PC-3 (cell line): ENCODE data around the gene PRKCE. TPM values are rescaled to one million over a fixed set of nuclear protein-coding genes. Genes with fewer than 3 reads are reported as not detected.

ENCODE experiments used
- ATAC-seq: fragments of 200-7000 bp; cut with Tn5 transposase; 2 replicates; pipeline ENCODE4 v1.9.1; 2020; ENCODE audit warnings: mild to moderate bottlenecking, moderate library complexity
- BruUV-seq: library from RNA; stranded (reverse); fragments of 400-500 nt; replicated peaks from 2 replicates; lab custom pipeline; 2021; lab: Mats Ljungman, UMichigan
- CTCF ChIA-PET: fragments of 300-600 bp; sonication (Branson Sonifier 250); formaldehyde crosslinking; loops from one replicate; lab custom pipeline; 2022; ENCODE audit warnings: antibody characterized with exemption; lab: Charles Lee
- POLR2A ChIA-PET: fragments of 300-600 bp; sonication (Branson Sonifier 250); formaldehyde crosslinking; loops from one replicate; lab custom pipeline; 2022; ENCODE audit warnings: antibody characterized with exemption; ENCODE audit not compliant: unreplicated experiment; lab: Charles Lee
- DNase-seq: peaks from one replicate; pipeline ENCODE4 v3.0.0-alpha.2; 2015
- H2AFZ ChIP-seq: fragments of 300-600 bp; sonication (generic); 2 replicates; pipeline ENCODE4 v1.6.0; 2016; ENCODE audit warnings: antibody characterized with exemption, low read length
- H3F3A ChIP-seq: fragments of 300-600 bp; sonication (generic); one replicate; pipeline ENCODE4 v1.6.0; 2017; ENCODE audit warnings: antibody characterized with exemption, low read length, control low read depth, mild to moderate bottlenecking; ENCODE audit not compliant: unreplicated experiment
- H3K27ac ChIP-seq: fragments of 300-600 bp; sonication (generic); 2 replicates; pipeline ENCODE4 v1.5.1; 2016; ENCODE audit warnings: mild to moderate bottlenecking, low read length
- H3K27me3 ChIP-seq: fragments of 300-600 bp; sonication (generic); 2 replicates; pipeline ENCODE4 v1.6.1; 2016; ENCODE audit warnings: low read length, mixed read lengths
- H3K36me3 ChIP-seq: fragments of 300-600 bp; sonication (generic); 2 replicates; pipeline ENCODE4 v1.6.1; 2016; ENCODE audit warnings: low read depth, mixed run types, low read length, mixed read lengths
- H3K4me1 ChIP-seq: fragments of 300-600 bp; sonication (generic); 2 replicates; pipeline ENCODE4 v1.5.1; 2016; ENCODE audit warnings: low read length; ENCODE audit not compliant: insufficient read depth
- H3K4me2 ChIP-seq: fragments of 300-600 bp; sonication (generic); 2 replicates; pipeline ENCODE4 v1.6.0; 2016; ENCODE audit warnings: low read length
- H3K4me3 ChIP-seq: fragments of 300-600 bp; sonication (generic); 2 replicates; pipeline ENCODE4 v1.5.1; 2016; ENCODE audit warnings: mild to moderate bottlenecking, low read length, mixed read lengths
- H3K79me2 ChIP-seq: fragments of 300-600 bp; sonication (generic); 2 replicates; pipeline ENCODE4 v1.6.1; 2017; ENCODE audit warnings: low read length, mixed read lengths
- H3K9ac ChIP-seq: fragments of 300-600 bp; sonication (generic); 2 replicates; pipeline ENCODE4 v1.6.0; 2016; ENCODE audit warnings: mild to moderate bottlenecking, low read length
- H3K9me2 ChIP-seq: fragments of 300-600 bp; sonication (generic); replicated peaks from 2 replicates; pipeline ENCODE4 v1.6.1; 2016; ENCODE audit warnings: mixed run types, low read length, mixed read lengths
- H3K9me3 ChIP-seq: fragments of 300-600 bp; sonication (generic); 2 replicates; pipeline ENCODE4 v1.6.1; 2016; ENCODE audit warnings: low read length, mixed read lengths
- H4K20me1 ChIP-seq: fragments of 300-600 bp; sonication (generic); 2 replicates; pipeline ENCODE4 v1.6.1; 2016; ENCODE audit warnings: low read length, mixed read lengths
- EZH2 ChIP-seq: fragments of 300-600 bp; sonication (generic); IDR thresholded peaks from one replicate; pipeline ENCODE4 v1.6.1; 2017; ENCODE audit warnings: antibody characterized with exemption, mild to moderate bottlenecking, low read length; ENCODE audit not compliant: unreplicated experiment
- EZH2phosphoT487 ChIP-seq: fragments of 300-600 bp; sonication (generic); IDR thresholded peaks from 2 replicates; pipeline ENCODE4 v1.6.1; 2018; ENCODE audit warnings: mild to moderate bottlenecking, antibody characterized with exemption, low read length, borderline replicate concordance
- intact Hi-C: fragments of 100-400 bp; cut with micrococcal nuclease; formaldehyde crosslinking; loops from 2 replicates; pipeline ENCODE4 v1.9.0; 2023
- total RNA-seq: library from RNA; depleted of rRNA; stranded (reverse); fragments of >200 nt; gene quantifications from 2 replicates; pipeline ENCODE4 v1.2.3, GENCODE V29; 2014
- TF ChIP-seq, protein P1 (sequence below): fragments of 300-600 bp; sonication (generic); conservative IDR thresholded peaks from 2 replicates; pipeline ENCODE4 v1.5.1; 2017; ENCODE audit warnings: antibody characterized with exemption, low read depth, mild to moderate bottlenecking, low read length

Gene PRKCE
- total RNA-seq, 1 experiment from 2014 or later = 7.0 TPM

DNA sequence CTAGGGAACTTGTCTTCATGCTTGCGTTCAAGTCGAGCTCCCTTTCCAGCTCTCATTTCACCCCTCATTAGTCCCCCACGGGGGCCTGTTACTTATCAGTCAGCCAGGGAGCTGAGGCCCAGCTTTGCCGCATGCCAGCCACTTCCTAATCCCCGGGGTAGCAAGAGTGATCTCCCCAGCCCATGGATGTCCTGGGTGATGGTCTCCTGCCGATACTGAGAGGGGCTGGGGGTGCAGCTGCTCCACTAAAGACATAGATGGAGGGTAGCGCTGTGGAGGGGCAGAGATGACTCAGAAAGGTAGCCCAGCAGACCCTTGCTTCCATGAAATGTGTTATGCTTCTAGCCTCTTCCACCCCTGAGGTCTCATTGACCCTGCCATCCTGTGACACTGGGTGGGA, 331.7 kb downstream of the PRKCE start:
- CTCF ChIA-PET = no interaction called here
- TF ChIP-seq EZH2 = no peak
- TF ChIP-seq, protein P1, sequence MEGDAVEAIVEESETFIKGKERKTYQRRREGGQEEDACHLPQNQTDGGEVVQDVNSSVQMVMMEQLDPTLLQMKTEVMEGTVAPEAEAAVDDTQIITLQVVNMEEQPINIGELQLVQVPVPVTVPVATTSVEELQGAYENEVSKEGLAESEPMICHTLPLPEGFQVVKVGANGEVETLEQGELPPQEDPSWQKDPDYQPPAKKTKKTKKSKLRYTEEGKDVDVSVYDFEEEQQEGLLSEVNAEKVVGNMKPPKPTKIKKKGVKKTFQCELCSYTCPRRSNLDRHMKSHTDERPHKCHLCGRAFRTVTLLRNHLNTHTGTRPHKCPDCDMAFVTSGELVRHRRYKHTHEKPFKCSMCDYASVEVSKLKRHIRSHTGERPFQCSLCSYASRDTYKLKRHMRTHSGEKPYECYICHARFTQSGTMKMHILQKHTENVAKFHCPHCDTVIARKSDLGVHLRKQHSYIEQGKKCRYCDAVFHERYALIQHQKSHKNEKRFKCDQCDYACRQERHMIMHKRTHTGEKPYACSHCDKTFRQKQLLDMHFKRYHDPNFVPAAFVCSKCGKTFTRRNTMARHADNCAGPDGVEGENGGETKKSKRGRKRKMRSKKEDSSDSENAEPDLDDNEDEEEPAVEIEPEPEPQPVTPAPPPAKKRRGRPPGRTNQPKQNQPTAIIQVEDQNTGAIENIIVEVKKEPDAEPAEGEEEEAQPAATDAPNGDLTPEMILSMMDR = no peak
- TF ChIP-seq EZH2phosphoT487 = no peak
- Histone ChIP-seq H3K4me3 (no peak overlapping the region), H3K27ac (no peak overlapping the region), H3K9me3 (no peaks in the 10 kb centered on the region), H3K27me3 (no peaks in the 10 kb centered on the region), H3K9me2 (no peaks in the 10 kb centered on the region), H3K79me2 (no peaks in the 10 kb centered on the region), H4K20me1 (no peaks in the 10 kb centered on the region), H3K4me1 (no peaks in the 10 kb centered on the region), H3K9ac (no peak overlapping the region), H3K36me3 (no peaks in the 10 kb centered on the region; the same call in 1 of the 2 replicates), H3K4me2 (no peak overlapping the region), H3F3A (no peaks in the 10 kb centered on the region), H2AFZ (no peak overlapping the region)
- intact Hi-C loops = no loop called here
- BruUV-seq = no TSS peak
- no peak for DNase-seq
- no peak for ATAC-seq
- POLR2A ChIA-PET = no interaction called here

DNA sequence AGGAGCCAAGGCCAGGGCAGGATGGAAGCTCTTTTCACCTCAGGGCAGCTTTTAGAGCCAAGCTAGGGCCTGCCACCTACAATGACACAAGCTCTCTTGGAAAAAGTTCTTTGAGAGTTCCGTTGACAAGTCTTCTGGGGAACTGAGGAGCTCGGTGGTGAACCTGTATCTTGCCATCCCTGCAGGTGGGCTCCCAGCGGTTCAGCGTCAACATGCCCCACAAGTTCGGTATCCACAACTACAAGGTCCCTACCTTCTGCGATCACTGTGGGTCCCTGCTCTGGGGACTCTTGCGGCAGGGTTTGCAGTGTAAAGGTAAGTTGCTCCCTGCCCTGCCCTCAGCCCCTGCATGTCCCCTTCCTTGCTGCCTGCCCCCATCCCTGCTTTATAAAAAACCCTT, 332.9 kb downstream of the PRKCE start:
- H2AFZ ChIP-seq = no peak overlapping the region
- ChIA-PET POLR2A (no interaction called here), CTCF (no interaction called here)
- intact Hi-C loops = no loop called here
- H3K4me3 ChIP-seq = no peak overlapping the region
- H4K20me1 ChIP-seq = no peaks in the 10 kb centered on the region
- no peak overlapping the region for H3K27ac ChIP-seq
- no peak overlapping the region for H3K4me2 ChIP-seq
- H3F3A ChIP-seq = no peaks in the 10 kb centered on the region
- no peaks in the 10 kb centered on the region for H3K79me2 ChIP-seq
- H3K27me3 ChIP-seq = no peaks in the 10 kb centered on the region
- H3K9me3 ChIP-seq = no peaks in the 10 kb centered on the region
- no TSS peak for BruUV-seq
- ATAC-seq = no peak
- TF ChIP-seq EZH2phosphoT487 = no peak
- TF ChIP-seq EZH2 = no peak
- TF ChIP-seq, protein P1 = no peak
- H3K4me1 ChIP-seq = no peaks in the 10 kb centered on the region
- no peak overlapping the region for H3K9ac ChIP-seq
- no peak for DNase-seq
- no peaks in the 10 kb centered on the region for H3K9me2 ChIP-seq
- H3K36me3 ChIP-seq = no peaks in the 10 kb centered on the region; the same call in 1 of the 2 replicates

DNA sequence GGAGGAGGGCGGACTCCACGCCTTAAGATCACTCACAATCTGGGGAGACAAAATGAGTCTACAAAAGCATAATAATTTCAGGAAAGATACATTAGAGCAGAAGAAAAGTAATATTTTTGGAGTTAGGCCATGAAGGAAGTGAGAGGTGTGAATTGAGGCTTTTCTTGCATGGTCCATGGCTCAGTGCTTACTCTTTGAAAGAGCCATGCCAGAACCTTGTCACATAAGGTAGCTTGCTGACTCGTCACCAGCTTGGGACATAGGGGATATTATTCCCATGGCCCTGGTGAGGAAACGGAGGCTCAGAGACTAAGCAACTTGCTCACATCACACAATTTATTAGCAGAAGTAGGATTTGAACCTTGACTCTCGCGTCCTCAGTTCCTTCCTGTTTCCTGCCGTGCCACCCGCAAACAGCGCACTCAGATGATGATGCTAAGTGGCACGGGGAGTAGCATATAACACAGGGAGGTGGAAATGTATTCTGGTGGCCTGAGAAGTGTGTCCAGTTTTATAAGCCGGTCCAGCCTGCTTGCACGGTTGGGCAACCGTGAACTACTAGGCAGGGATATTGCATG, 333.5 kb downstream of the PRKCE start:
- TF ChIP-seq, protein P1 = no peak
- TF ChIP-seq EZH2phosphoT487 (no peak), EZH2 (no peak)
- H3K4me1 ChIP-seq = no peaks in the 10 kb centered on the region
- H3K9ac ChIP-seq = no peak overlapping the region
- H3K36me3 ChIP-seq = no peaks in the 10 kb centered on the region; the same call in 1 of the 2 replicates
- intact Hi-C loops = no loop called here
- no peaks in the 10 kb centered on the region for H3K27me3 ChIP-seq
- H2AFZ ChIP-seq = no peak overlapping the region
- ChIA-PET POLR2A (no interaction called here), CTCF (no interaction called here)
- no peaks in the 10 kb centered on the region for H3F3A ChIP-seq
- no peaks in the 10 kb centered on the region for H3K79me2 ChIP-seq
- no peak overlapping the region for H3K27ac ChIP-seq
- no peaks in the 10 kb centered on the region for H3K9me2 ChIP-seq
- H3K4me3 ChIP-seq = no peak overlapping the region
- H4K20me1 ChIP-seq = no peaks in the 10 kb centered on the region
- no peaks in the 10 kb centered on the region for H3K9me3 ChIP-seq
- ATAC-seq (no peak), DNase-seq (no peak)
- no peak overlapping the region for H3K4me2 ChIP-seq
- no TSS peak for BruUV-seq
